Measurements from ENCODE around the gene SLC35C1. TPM values are rescaled to one million over a fixed set of nuclear protein-coding genes. Genes with fewer than 3 reads are reported as not detected.

SLC35C1 gene
- total RNA-seq, 1 donor from 2014 or later, result 8.6 TPM

DNA sequence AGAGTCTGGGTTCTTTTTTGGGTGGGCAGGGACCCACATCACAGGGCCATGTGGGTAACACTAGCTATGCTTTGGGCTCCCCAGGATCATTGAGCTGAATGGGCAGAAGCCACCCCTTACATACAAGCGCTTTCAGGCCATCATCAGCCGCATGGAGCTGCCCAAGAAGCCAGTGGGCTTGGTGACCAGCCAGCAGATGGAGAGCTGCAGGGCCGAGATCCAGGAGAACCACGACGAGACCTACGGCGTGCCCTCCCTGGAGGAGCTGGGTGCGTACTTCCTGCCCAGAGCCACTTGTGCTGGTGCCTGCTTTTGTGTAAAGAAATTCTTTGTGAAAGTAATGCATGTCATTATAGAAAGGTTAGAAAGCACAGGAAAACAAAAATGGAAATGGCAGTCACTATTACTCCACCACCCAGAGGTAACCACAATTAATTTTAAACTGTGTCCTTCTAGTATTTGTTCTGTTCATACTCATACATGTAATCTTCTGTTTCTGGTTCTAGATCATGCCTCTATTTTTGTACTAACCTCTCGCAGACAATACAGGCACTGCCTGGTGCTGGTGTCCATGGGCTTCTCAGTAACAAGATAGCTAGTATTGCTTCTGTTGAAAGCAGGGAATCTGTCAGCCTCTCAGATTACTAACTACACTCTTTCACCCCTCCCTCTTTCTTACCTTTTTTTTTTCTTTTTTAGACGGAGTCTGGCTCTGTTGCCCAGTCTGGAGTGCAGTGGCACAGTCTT, 56.0 kb downstream of the SLC35C1 start:
- intact Hi-C loops (cut with micrococcal nuclease), result no loop called here
- DNase-seq, result no peak
- TF ChIP-seq, protein P1, sequence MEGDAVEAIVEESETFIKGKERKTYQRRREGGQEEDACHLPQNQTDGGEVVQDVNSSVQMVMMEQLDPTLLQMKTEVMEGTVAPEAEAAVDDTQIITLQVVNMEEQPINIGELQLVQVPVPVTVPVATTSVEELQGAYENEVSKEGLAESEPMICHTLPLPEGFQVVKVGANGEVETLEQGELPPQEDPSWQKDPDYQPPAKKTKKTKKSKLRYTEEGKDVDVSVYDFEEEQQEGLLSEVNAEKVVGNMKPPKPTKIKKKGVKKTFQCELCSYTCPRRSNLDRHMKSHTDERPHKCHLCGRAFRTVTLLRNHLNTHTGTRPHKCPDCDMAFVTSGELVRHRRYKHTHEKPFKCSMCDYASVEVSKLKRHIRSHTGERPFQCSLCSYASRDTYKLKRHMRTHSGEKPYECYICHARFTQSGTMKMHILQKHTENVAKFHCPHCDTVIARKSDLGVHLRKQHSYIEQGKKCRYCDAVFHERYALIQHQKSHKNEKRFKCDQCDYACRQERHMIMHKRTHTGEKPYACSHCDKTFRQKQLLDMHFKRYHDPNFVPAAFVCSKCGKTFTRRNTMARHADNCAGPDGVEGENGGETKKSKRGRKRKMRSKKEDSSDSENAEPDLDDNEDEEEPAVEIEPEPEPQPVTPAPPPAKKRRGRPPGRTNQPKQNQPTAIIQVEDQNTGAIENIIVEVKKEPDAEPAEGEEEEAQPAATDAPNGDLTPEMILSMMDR (IDR thresholded peaks at IDR 0.05), result no peak
- Mint-ChIP-seq H3K27ac (no peak overlapping the region), H3K9me3 (no peaks in the 10 kb centered on the region), H3K36me3 (ENCODE audit: low read depth) (peaks cover 88% of the 10 kb centered on the region), H3K27me3 (no peaks in the 10 kb centered on the region), H3K4me1 (no peaks in the 10 kb centered on the region), H3K4me3 (no peak overlapping the region)
- ChIA-PET CTCF (interaction anchor here (1.0 kb wide), 2 partner anchors 11 to 104 kb away, joined by 3 read pairs; no protein-coding TSS in a partner anchor), POLR2A (interaction anchor here (0.8 kb wide), 1 partner anchor 14 kb away, joined by 3 read pairs; the partner anchor contains the start of gene CRY2)
- no peak for ATAC-seq (ENCODE audit: low read depth)

Other genes starting within 250 kb of the SLC35C1 start
- not detected in 2 replicates for gene CHST1, start 139.5 kb upstream of the SLC35C1 start, total RNA-seq
- gene CRY2, start 42.3 kb downstream of the SLC35C1 start, total RNA-seq, result 47.5 and 56.8 TPM in 2 replicates
- gene MAPK8IP1, start 80.5 kb downstream of the SLC35C1 start, total RNA-seq, result 1.9 and 3.4 TPM in 2 replicates
- gene FREY1, start 102.1 kb downstream of the SLC35C1 start, total RNA-seq, result 3.9 and 4.6 TPM in 2 replicates
- 72.0 and 77.7 TPM in 2 replicates for gene PEX16, start 112.7 kb downstream of the SLC35C1 start, total RNA-seq
- 47.4 and 59.7 TPM in 2 replicates for gene LARGE2, start 117.5 kb downstream of the SLC35C1 start, total RNA-seq